ENCODE measurements around the gene GALNT17. TPM values are rescaled to one million over a fixed set of nuclear protein-coding genes. Genes with fewer than 3 reads are reported as not detected.

The GALNT17 gene
- total RNA-seq: not detected in 2 replicates

DNA sequence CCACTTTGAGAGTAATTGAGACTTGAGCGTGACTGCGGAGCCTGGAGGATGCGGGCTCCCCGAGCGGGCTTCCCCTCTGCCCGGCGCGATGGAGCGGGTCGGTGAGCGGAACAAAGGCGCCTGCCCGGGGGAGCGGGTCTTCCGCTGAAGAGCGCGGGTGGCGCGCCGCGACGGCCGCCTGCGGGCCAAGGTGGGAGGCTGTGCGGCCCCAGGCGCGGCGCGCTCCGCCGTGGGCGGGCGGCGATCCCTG is at the start of gene GALNT17:
GALNT17 (plus strand) TSS at position 18 of the 250 bp plus-strand sequence.
- FAIRE-seq: no peak
- no peaks in the 10 kb centered on the region for H3K27me3 ChIP-seq (ENCODE audit: control insufficient read depth, insufficient read depth, low read length)

DNA sequence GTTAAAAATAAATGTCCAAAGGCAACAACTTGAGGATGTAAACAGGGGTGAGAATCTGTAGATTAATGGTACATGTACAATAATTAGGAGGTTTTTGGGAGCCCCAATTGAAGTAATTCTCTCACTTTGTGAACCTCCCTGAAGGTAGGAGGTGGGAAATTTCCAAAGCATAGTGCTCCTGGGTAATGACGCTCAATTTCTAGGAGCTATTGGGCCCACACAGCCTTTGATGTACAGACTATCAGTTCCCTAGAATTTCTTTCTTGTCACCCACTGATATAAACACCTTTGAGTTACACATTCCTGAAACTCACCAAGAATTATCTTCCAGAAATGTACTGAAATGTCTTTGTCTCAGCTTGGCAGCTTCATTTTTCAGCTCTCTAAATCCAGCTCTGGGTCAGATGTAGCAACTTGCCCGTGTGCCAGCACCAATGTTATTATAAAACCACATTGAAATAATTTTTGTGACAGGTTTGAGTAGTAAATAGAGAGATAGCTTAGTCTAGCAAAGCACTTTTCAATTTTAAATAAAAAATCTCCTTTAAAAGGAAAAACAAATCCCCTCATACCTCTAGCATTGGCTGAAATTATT is 36.6 kb upstream of the GALNT17 start:
- TF ChIP-seq CTCF (IDR thresholded peaks at IDR 0.05; ENCODE audit: insufficient read depth, low read length, severe bottlenecking): no peak
- DNase-seq (ENCODE audit: low read depth): no peak
- FAIRE-seq: no peak
- Histone ChIP-seq H3K4me3 (ENCODE audit: low read depth, low read length) (no peak overlapping the region), H3K36me3 (ENCODE audit: control insufficient read depth, insufficient read depth, low read length) (no peaks in the 10 kb centered on the region), H3K27me3 (ENCODE audit: control insufficient read depth, insufficient read depth, low read length) (no peaks in the 10 kb centered on the region)

More for the DNA sequence above, at the start of gene GALNT17:
- DNase-seq (ENCODE audit: low read depth): no peak
- Histone ChIP-seq H3K4me3 (ENCODE audit: low read depth, low read length) (peak within 1 kb of the TSS; percentile 10), H3K36me3 (ENCODE audit: control insufficient read depth, insufficient read depth, low read length) (no peaks in the 10 kb centered on the region)
- no peak for TF ChIP-seq CTCF (IDR thresholded peaks at IDR 0.05; ENCODE audit: insufficient read depth, low read length, severe bottlenecking)

DNA sequence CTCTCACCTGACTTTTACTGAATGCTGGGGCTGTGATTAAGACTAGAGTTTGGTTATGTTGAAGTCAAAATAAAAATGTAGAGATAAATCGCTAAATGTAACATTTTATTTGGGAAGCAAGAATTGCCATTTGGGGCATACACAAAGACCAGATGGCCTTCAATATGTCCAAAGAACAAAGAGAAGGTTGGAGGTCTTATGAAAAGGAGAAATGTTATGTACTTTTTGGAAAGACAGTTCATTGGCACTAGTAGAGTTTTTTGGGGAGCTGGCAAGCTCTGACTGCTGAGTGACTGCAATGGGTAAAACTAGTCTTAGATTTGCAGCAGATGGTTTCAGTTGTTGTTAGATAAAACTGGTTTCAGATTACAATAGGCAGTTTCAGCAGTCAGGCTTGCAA is 35.6 kb upstream of the GALNT17 start:
- no peak for FAIRE-seq
- no peak for TF ChIP-seq CTCF (IDR thresholded peaks at IDR 0.05; ENCODE audit: insufficient read depth, low read length, severe bottlenecking)

GRCh38 chr7:71106226-71106625 is 25.7 kb upstream of the GALNT17 start:
- no peak overlapping the region for H3K4me3 ChIP-seq (ENCODE audit: low read depth, low read length)
- no peak for DNase-seq (ENCODE audit: low read depth)
- TF ChIP-seq CTCF (IDR thresholded peaks at IDR 0.05; ENCODE audit: insufficient read depth, low read length, severe bottlenecking): no peak
- no peak for FAIRE-seq
- no peaks in the 10 kb centered on the region for H3K36me3 ChIP-seq (ENCODE audit: control insufficient read depth, insufficient read depth, low read length)
- no peaks in the 10 kb centered on the region for H3K27me3 ChIP-seq (ENCODE audit: control insufficient read depth, insufficient read depth, low read length)

More for the DNA sequence above, 35.6 kb upstream of the GALNT17 start:
- Histone ChIP-seq H3K27me3 (ENCODE audit: control insufficient read depth, insufficient read depth, low read length) (no peaks in the 10 kb centered on the region), H3K36me3 (ENCODE audit: control insufficient read depth, insufficient read depth, low read length) (no peaks in the 10 kb centered on the region), H3K4me3 (ENCODE audit: low read depth, low read length) (no peak overlapping the region)
- no peak for DNase-seq (ENCODE audit: low read depth)

DNA sequence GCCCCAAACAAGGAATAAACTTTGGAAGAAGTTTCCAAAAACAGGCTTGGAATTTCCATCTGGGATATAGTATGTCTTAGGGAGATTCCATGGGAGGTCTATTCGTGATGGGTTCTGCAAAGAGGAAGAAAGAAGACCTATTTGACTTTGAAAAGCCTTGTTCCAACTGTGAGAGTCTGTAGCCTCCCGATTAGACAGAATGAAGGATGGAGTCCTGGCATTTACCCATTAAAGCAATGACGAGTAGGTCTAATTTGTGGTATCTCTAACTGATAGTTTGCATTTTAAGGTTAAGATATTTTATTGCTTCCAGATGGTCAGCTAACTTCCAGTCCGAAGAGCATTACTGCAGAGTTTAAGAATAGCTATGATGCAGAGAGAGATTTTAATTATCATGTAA is 19.5 kb upstream of the GALNT17 start:
- no peaks in the 10 kb centered on the region for H3K36me3 ChIP-seq (ENCODE audit: control insufficient read depth, insufficient read depth, low read length)
- TF ChIP-seq CTCF (IDR thresholded peaks at IDR 0.05; ENCODE audit: insufficient read depth, low read length, severe bottlenecking): no peak

DNA sequence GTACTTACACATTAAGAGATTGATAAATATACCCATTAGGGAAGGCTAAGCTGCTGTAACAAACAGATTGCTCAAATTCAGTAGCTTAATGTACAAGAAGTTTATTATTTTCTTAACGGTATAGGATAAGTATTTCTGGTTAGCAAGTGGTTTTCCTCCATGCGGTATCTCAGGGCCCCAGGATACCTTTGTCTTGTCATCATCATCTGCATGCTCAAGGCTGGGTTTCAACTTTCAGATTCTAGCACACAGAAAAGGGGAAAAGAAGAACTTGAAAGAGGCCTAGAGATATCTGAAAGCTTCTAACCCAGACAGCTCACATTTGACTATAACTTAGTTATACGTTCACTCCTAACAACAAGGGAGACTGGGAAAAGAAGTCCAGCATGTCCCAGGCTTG is 11.8 kb upstream of the GALNT17 start:
- no peak for TF ChIP-seq CTCF (IDR thresholded peaks at IDR 0.05; ENCODE audit: insufficient read depth, low read length, severe bottlenecking)
- FAIRE-seq (no peak), DNase-seq (ENCODE audit: low read depth) (no peak)
- Histone ChIP-seq H3K4me3 (ENCODE audit: low read depth, low read length) (no peak overlapping the region), H3K27me3 (ENCODE audit: control insufficient read depth, insufficient read depth, low read length) (no peaks in the 10 kb centered on the region), H3K36me3 (ENCODE audit: control insufficient read depth, insufficient read depth, low read length) (no peaks in the 10 kb centered on the region)

More for the DNA sequence above, 19.5 kb upstream of the GALNT17 start:
- Histone ChIP-seq H3K27me3 (ENCODE audit: control insufficient read depth, insufficient read depth, low read length) (no peaks in the 10 kb centered on the region), H3K4me3 (ENCODE audit: low read depth, low read length) (no peak overlapping the region)
- DNase-seq (ENCODE audit: low read depth): no peak
- no peak for FAIRE-seq

Data from bronchial epithelial cell (primary cell).